ENCODE results near the gene SCN9A.
"Not testable (repeated sequence)": the region's sequence is repeated elsewhere in the genome, so short reads cannot be mapped to it uniquely, and the experiment has no call there.

Gene SCN9A

DNA sequence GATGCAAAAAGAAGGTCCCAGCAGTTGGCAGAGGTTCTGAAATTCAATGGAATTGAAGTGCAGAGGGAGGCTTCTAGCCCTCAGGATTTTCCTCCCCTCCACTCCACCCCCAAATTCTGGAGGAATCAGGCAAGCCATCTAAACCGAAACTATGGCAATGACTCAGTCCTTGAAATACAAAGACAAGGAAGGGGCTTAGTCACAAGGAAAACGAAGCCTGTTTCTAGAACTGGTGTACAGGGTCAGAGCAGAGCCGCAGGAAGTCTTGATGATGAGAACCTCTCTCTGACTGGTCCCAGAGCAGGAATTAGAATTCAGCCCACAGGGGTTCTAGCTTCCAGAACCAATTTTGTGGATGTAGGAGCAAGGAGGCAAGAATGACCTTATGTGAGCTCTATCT lies 136.2 kb downstream of the SCN9A start:
- no peak for DNase-seq

DNA sequence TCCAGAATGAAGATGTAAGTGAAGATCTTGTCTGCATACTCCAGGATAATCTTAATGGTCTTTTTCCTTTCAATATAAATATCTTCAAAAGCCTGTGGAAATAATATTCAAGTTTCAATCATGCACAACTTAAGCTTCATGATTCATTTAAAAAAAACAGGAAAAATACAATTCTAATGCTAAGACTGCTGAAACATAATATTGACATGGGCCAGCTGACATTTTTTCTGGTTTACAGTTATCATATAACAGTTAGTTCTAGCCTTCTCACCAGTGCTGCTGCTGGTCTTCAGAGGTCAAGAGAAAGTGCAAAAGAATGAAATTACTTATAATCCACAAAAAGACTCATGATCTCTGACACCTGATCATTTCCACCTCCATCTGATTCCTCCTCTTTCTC lies 137.6 kb downstream of the SCN9A start:
- DNase-seq, result no peak

DNA sequence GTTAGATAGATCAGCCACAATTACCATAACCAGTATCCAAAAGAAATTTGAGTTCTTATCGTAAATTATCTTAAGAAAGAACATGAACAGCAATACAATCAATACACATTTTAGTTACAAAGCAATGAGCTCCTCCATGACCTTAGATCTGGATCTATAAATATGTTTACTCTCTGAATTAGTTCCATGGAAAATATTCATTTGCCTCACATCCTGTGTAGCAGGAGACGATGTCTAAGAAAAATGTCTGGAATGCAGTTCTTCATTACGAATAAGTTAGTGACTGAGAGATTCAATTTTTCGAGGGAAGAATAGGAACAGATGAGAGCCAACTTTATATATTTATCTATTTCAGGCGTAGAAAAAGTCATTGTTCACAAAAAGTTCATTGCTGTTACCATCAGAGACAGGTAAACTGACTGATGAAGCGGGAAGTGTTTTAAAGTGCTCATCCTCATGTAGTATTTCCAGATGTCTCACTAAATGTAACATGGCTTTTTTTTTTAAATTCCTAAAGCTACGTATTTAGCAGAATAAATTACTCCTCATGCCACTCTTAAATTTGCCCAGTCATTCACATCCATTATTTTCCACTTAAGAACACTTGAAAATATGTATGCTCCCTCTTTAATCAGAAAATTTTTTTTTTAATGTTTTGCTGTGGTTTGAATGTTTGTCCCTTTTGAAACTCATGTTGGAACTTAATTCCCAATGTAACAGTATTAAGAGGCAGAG lies 141.5 kb downstream of the SCN9A start:
- no peak for DNase-seq

DNA sequence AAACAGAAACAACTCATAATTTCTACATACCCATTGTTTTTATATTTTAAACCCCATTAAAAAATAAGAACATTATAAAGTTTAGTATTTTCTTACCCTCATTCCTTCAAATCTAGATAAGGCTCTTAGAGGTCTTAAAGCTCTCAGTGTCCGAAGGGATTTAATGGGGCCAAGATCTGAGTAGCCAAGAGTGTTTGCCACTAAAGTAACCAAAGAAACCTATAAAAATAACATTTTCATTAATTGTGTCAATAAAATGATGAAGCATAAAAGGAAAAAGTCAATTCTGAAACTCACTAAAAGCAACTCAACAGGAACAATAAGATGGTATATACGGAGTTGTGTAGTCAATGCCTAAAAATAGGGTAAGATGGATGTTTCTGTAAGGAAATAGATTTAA lies 142.5 kb downstream of the SCN9A start:
- DNase-seq, result no peak

DNA sequence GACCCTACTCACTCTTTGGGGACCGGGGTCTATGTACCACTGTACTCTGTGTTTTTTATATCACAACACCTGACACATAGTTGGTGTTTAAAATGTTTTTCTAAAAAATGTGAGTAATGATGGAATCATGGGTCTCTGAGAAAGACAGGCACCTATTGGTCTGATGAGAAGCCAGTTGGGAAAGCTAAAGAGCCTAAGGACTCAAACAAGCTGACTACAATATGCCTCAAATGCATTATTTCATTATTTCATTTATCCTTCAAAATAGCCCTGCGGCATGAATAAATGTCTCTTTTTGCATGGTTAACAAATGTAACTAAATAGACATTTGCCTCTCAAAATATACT lies 145.0 kb downstream of the SCN9A start:
- no peak for DNase-seq

DNA sequence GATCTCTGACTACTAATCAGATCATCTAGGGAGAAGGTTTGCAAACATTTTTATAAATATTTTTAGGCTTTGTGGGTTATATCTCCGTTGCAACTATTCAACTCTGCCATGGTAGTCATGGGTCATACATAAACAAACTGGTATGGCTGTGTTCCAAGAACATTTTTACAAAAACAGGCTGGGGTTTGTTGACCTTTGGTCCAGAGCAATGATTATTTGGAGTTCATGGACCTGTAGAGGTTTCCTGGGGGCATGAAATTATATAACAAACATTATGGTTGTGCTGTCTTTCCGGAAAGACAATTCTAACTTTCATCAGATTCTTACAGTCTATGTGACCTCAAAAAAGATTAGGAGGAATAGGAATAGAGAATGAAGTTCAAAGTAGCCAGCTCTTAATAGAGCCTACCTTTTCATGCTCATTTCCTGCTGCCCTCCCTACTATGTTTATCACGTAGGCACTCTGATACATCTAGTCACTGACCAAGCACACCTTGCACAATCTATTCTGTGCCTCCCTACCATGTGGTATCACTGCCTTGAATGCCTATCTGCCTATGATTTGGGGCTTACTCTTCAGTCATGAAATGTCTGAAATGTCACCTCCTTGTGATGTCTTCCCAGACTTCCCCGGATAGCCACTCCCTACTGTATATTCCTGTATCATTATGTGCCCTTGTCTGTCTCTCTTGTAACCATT lies 145.6 kb downstream of the SCN9A start:
- DNase-seq, result no peak

DNA sequence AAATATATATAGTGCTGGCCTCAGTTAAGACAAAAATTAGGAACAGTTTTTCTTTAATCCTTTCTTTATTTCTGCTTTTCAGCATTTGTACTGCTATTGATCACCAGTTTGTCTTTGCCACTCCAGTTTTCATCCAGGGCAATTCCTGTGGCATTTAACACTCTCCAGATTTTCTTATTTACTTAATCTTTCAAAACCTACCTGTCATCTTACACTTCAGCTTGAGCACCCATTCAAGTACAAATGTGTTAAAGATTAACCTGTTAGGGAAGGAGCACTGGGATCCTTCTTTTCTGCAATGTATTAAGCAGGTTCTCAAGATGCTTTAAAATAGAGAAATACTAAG lies 146.1 kb downstream of the SCN9A start:
- no peak for DNase-seq

DNA sequence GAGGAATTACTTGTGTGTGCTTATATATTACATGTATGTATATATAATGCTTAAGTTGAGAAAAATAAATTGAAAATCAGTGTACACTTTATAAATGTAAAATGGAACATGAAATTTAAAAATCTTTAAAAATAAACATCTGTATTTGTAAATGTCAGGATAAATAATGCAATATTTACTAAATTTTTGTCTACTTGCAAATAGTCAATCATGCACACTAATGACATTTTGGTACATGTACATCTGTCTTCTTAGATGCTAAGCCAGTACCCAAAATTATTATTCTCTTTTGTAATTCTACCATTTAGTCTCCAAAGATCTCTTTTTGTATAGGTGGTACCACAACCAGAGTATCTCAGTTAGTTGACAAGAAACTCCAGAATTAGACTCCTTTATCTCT lies 151.5 kb downstream of the SCN9A start:
- no peak for DNase-seq

DNA sequence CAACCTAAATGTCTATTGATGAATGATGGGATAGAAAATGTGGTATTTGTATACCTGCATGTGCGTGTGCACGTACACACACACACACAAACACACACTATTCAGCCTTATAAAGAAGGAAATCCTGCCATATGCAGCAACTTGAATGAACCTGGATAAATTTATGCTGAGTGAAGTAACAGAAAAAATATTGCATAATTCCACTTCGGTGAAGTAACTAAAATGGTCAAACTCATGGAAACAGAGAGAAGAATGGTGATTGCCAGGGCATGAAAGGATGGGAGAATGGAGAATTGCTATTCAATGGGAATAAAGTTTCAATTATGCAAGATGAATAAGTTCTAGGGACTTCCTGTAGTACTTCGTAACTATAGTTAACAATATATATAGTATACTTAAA lies 152.4 kb downstream of the SCN9A start:
- no peak for DNase-seq

DNA sequence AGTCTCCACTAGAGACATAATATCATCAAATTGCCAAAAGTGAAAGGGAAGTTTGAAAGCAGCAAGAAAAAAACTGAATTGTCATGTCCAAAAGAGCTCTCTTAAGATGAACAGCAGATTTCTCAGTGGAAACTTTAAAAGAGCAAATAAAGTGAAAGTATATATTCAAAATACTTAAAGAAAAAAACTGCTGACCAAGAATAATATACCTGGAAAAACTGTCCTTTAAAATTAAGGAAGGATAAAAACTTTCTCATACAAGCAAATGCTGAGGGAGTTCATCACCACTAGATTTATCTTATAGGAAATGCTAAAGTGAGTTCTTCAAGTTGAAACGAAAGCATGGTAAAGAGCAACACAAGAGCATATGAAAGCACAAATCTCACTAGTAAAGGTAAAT lies 164.7 kb downstream of the SCN9A start:
- no peak for DNase-seq

DNA sequence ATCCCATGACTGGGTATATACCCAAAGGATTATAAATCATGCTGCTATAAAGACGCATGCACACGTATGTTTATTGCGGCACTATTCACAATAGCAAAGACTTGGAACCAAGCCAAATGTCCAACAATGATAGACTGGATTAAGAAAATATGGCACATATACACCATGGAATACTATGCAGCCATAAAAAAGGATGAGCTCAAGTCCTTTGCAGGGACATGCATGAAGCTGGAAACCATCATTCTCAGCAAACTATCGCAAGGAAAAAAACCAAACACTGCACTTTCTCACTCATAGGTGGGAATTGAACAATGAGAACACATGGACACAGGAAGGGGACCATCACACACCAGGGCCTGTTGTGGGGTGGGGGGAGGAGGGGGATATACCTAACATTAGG lies 165.8 kb downstream of the SCN9A start:
- DNase-seq, result not testable (repeated sequence)

DNA sequence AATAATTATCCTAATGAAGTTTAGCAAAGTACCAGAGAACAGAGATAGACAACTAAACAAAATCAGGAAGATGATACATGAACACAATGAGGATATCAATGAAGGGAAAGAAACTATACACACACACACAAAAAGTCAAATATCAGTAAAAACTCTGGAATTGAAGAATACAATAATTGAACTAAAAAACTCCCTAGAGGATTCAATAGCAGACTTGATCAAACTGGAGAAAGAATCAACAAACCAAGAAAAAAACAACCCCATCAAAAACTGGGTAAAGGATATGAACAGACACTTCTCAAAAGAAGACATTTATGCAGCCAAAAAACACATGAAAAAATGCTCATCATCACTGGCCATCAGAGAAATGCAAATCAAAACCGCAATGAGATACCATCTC lies 166.4 kb downstream of the SCN9A start:
- DNase-seq, result not testable (repeated sequence)

DNA sequence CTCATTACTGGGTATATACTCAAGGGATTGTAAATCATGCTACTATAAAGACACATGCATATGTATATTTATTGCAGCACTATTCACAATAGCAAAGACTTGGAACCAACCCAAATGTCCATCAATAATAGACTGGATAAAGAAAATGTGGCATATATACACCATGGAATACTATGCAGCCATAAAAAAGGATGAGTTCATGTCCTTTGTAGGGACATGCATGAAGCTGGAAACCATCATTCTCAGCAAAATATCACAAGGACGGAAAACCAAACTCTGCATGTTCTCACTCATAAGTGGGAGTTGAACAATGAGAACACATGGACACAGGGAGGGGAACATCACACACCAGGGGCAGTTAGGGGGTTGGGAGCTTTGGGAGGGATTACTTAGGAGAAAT lies 169.6 kb downstream of the SCN9A start:
- DNase-seq, result not testable (repeated sequence)

DNA sequence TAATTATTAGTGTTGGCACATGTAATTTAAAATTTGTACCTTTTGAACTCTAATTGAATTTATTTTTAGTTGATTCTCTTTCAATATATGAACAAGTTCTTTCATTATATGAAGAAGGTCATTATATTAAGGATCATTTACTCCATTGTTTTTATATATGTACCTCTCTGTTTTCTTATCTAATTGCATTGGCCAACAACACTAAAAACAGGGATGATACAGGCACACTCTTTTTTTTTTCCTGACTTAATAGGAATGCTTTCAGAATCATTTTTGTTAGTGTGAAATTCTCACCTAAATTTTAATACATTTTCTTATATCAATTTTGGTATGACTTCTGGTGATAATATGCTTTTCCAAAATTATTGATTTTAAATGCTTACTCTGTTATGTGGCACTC lies 173.0 kb downstream of the SCN9A start:
- DNase-seq, result no peak

DNA sequence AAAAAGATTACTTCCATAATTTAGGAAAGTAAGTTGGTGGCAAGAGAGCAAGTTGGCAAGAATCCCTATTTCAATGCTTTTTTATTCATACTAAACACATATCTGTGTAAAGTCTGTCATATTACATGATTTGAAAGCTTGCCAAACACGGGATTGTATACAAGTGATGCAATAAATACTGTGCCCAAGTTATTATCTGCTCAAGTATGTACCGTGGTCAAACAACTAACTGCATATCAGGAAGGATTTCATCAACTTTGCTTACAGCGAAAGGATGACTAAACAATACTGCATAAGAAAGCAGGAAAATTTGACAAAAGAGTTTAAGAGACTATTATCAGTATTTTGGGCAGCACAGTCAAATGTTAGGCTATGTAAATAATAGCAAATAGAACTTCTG lies 178.3 kb downstream of the SCN9A start:
- DNase-seq, result no peak

DNA sequence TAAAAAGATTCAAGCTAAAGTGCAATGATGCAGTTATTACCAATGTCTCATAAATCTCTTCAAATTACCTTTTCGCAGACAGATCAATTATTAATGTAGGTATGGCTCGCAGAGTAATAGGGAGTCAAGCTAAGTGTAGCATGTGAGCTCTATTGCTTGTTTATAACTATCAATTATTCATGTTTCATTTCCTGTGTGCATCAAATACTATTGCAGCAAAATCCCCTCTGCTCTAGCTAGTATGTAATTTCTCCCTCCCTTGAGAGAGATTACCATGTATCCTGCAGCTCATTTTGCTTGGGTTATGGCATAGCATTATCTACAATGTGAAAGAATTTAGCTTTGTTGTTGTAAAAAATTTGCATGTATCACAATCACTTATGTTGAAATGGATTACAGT lies 182.3 kb downstream of the SCN9A start:
- no peak for DNase-seq

DNA sequence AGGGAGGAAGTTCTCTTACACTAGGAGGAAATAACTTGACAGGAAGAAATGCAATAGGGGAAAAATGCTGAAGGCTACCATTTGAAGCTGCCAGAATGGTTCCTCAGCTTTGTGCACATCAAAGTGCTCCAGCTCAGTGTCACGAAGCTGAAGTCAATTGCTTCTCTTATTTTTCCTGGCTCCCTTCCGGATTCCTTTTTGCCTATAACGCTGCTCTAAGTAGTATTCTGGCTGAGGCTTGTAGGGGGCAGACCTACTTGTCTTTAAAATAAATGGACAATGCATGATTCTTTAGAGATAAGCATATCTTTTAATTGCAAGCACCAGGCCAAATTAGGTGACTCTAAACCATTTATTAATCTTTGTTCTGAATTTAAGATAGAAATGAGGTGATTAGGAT lies 187.7 kb downstream of the SCN9A start:
- no peak for DNase-seq

DNA sequence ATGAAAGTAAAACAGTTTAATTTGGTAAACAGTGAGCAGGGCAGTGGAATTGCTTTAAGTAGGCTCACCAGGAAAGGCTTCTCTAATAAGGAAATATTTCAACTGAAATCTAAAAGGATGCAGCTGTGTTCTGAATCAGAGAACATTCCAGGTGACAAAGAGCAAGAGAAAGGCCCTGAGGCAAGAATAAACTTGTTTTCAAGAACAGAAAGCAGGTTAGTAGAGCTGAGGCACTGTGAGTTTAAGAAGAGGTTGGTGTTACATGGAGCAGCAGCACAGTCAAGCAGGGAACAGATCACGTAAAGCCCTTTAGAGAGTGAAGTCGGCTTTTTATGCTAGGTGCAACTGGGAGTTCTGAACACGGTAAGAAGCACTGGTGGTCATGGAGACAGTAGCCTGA lies 191.0 kb downstream of the SCN9A start:
- no peak for DNase-seq

DNA sequence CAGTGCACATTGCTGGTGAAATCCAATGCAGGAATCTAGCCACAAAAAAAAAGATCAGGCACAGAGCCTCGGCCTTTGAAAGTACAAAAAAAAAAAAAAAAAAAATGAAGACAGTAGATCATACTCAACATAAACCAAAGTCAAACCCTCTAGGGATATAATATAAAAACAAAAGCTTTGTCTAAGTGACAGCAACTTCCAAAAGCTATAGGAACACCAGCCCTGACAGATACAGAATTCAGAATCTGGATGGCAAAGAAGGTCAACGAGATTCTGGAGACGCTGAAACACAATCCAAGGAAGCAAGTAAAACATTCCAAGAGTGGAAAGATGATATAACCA lies 194.0 kb downstream of the SCN9A start:
- no peak for DNase-seq

DNA sequence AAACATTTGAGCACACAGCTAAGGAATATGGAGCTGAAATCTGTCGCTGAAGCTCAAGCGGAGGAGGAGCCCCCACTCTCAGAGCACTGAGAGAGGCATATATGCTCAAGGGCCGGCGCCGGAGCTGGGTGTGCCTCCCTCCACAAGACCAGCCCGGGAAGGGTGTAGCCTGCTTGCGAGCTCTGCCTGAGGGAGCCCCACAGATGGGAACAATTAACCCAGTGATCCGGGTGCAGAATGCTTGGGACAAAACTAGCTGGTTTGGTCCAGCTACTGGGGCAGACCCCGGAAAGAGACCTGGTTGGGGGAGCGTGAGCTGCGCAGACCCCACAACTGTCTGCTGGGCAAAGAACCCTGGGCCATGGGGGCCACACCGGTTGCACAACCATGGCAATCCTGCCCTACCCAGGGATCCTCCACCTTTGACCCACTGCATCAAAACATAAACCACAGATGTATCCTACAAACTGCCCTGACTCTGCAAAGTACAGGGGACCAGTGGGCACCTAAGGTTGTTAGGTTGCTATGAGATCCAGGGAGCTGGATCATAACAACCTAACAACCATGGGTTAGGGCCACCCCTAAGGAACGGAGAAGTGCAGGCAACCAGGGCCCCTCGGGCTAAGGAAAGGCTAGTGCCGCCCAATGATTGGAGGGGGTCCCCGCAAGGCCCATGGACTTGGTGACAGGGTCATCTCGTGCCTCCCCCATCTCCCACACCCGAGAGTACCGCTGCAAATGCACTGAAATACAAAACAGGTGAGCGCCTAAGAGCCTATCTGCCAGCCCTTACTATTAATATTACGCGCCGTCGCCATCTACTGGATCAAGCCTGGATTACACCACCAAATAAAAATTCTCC lies 194.6 kb downstream of the SCN9A start:
- peak; percentile 22 for DNase-seq

DNA sequence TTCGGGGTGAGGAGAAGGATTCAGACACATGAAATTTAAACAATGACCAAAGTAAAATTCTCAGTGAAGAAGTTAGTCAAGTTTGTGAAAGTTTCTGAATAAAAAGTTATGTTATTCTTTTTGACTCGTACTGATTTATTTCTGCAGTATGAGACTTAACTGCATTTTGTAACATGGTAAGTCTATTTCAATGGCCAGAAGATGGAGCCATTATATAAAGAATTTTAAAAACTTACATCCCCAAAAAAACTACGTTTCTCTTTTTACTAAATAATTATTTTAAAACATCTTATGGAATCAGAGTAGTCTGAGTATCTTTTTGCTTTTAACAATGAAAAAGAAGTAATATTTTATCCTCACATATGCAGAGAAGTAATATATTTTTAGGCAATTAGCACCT lies 196.5 kb downstream of the SCN9A start:
- no peak for DNase-seq

DNA sequence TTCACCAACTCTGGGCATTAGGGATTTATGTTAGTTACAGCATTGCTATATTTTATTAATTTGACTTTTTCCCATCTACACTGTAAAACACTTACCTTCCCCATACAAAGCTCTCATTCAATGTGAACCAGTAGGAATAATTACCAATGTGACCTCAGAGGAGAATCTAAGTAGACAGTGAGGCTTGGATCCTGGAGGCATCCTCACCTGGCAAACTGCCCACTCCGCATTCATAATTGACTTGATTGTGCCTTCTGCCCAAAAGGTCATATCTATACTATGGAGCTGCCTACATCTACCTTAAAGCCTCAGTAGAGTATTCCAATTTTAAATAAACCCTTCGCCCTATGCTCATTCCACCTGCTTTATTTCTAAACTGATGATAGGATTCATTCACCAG lies 202.5 kb downstream of the SCN9A start:
- no peak for DNase-seq

DNA sequence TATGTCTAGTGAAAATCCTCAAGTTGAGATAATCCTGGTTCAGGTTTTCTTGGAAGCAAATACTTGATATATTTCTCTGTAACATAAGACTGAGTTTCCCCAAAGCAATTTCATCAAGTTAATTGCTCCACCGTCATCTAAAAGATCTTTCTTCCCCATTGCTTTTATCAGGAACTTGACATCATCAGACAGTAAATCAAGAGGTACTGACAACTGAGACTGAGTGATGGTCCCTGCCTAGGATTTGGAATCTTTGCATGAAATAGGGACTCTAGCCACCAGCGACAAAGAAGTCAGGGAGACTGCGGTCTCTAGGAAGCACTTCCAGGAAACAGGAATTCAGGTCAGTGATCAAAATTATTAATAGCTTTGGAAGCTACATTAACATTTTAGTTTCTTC lies 204.5 kb downstream of the SCN9A start:
- DNase-seq, result no peak

DNA sequence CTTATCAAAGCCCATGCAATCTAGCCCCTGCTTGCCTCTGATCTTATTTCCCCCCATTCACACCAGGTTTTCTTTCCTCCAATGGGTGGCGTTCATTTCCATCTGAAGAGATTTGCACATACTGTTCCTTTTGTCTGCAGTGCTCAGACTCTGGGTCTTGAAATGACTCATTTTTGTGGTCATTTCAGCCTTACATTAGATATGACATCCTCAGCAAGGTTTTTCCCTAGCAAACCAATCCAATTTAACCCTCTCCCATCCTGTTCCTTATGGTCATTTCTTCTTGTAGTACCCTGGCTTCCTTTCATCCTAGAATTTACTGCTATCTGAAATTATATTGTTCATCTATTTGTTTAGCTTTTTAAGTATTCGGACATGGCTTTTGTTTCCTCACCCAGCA lies 205.4 kb downstream of the SCN9A start:
- no peak for DNase-seq
